Fibroblast of lung (primary cell): ENCODE results near the gene CWH43.
"Not testable (repeated sequence)": the region's sequence is repeated elsewhere in the genome, so short reads cannot be mapped to it uniquely, and the experiment has no call there.

Source experiments
- EZH2 ChIP-seq: IDR thresholded peaks from 2 replicates; pipeline ENCODE4 v1.5.1; 2012; ENCODE audit warnings: low read length, control low read depth, mild to moderate bottlenecking; ENCODE audit errors: missing control alignments
- TF ChIP-seq, protein P1 (sequence below), 2 donors: IDR thresholded peaks in 1 of 2; conservative IDR thresholded peaks in 1 of 2; 1 replicate in 1 of 2; 2 replicates in 1 of 2; pipeline ENCODE4 v1.5.1; 2011 to 2012; ENCODE audit warnings: low read length in 2 of 2, control low read depth in 1 of 2, inconsistent platforms in 1 of 2, low read depth in 1 of 2, mild to moderate bottlenecking in 1 of 2

DNA sequence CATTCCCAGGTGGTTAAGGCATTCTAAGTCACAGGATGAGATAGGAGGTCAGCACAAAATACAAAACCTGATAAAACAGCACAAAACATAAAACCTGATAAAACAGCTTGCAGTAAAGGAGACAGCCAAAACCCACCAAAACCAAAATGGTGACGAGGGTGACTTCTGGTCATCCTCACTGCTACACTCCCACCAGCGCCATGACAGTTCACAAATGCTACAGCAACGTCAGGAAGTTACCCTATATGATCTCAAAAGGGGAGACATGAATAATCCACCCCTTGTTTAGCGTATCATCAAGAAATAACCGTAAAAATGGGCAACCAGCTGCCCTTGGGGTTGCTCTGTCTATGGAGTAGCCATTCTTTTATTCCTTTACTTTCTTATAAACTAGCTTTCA lies 28.7 kb upstream of the CWH43 start:
- TF ChIP-seq, protein P1, sequence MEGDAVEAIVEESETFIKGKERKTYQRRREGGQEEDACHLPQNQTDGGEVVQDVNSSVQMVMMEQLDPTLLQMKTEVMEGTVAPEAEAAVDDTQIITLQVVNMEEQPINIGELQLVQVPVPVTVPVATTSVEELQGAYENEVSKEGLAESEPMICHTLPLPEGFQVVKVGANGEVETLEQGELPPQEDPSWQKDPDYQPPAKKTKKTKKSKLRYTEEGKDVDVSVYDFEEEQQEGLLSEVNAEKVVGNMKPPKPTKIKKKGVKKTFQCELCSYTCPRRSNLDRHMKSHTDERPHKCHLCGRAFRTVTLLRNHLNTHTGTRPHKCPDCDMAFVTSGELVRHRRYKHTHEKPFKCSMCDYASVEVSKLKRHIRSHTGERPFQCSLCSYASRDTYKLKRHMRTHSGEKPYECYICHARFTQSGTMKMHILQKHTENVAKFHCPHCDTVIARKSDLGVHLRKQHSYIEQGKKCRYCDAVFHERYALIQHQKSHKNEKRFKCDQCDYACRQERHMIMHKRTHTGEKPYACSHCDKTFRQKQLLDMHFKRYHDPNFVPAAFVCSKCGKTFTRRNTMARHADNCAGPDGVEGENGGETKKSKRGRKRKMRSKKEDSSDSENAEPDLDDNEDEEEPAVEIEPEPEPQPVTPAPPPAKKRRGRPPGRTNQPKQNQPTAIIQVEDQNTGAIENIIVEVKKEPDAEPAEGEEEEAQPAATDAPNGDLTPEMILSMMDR (conservative IDR thresholded peaks at IDR 0.05 in 1 of 2, IDR thresholded peaks at IDR 0.05 in 1 of 2; ENCODE audit: low read depth in 1 of 2, low read length in 2 of 2): not testable (repeated sequence)
- not testable (repeated sequence) for TF ChIP-seq EZH2
